IPS-18c (cell line): ENCODE data around the gene DCUN1D1.

Experiments used
- H3K4me3 ChIP-seq: 2 replicates; pipeline ENCODE4 v1.7.0; 2013; ENCODE audit warnings: low read depth, mild to moderate bottlenecking, low read length, moderate library complexity; ENCODE audit not compliant: insufficient read depth
- H3K9me3 ChIP-seq: one replicate; pipeline ENCODE4 v1.6.1; 2013; ENCODE audit warnings: mild to moderate bottlenecking, low read length, moderate library complexity; ENCODE audit not compliant: control insufficient read depth, insufficient read depth

DCUN1D1 gene

GRCh38 chr3:182914341-182914740, 66.0 kb downstream of the DCUN1D1 start:
- Histone ChIP-seq H3K4me3 (no peak overlapping the region), H3K9me3 (no peaks in the 10 kb centered on the region)

GRCh38 chr3:182913889-182914288, 66.4 kb downstream of the DCUN1D1 start:
- no peak overlapping the region for H3K4me3 ChIP-seq
- no peaks in the 10 kb centered on the region for H3K9me3 ChIP-seq

- H3K4me3 ChIP-seq = no peak overlapping the region
- H3K9me3 ChIP-seq = no peaks in the 10 kb centered on the region
Observed at GRCh38 chr3:182912474-182912873, 67.9 kb downstream of the DCUN1D1 start.

DNA sequence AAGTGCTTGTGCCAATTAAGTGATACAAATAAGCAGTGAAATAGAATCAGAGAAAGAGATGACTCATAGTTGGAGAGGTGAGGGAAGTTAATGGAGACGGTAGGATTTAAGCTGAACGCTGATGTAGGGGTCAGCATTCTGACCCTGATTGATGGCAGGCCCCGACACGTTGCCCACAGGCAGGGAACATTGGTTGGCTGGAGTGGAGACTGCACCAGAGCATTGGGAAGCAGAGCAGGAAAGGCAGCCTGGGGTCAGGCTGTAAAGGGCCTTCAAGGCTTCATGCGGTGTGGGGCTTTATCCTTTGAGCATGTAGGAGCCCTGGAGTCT, 68.6 kb downstream of the DCUN1D1 start:
- no peak overlapping the region for H3K4me3 ChIP-seq
- no peaks in the 10 kb centered on the region for H3K9me3 ChIP-seq

DNA sequence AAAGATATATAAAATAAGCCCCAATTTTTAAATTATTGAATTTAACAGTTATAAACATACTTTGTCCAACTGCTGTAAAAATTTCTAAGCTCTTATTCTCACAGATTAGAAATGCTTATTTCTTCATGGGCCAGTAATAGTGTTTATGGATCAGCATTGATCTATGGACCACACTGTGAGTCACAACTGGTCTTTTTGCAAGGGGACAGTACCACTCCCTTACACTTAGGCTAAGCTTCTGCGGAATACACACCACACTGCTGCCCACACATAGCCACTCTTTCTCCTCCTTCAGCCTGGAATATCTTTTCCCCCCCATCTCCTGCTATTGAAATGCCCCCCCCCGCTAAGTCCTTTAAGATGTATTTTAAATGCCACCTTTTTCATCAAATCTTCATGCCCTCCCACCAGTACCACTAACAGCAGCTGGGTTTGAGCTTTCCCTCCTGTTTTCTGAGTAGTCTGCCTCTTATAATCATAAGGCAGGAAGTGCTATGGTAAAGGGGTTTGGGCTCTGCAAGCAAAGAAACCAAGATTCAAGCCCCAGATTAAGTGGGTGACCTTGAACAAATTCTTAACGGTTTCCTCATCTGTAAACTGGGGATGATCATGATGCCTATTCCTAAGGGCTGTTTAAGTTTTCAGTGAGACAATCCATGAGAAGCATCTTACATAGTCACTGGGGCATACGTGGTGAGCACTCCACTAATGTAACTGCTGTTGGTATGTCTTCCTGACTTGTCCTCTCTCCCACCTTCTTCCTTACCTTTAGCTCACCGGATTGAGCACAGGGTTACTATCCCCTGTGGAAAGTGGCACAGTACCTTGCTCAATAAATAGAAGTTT, 69.2 kb downstream of the DCUN1D1 start:
- H3K4me3 ChIP-seq = no peak overlapping the region
- no peaks in the 10 kb centered on the region for H3K9me3 ChIP-seq

DNA sequence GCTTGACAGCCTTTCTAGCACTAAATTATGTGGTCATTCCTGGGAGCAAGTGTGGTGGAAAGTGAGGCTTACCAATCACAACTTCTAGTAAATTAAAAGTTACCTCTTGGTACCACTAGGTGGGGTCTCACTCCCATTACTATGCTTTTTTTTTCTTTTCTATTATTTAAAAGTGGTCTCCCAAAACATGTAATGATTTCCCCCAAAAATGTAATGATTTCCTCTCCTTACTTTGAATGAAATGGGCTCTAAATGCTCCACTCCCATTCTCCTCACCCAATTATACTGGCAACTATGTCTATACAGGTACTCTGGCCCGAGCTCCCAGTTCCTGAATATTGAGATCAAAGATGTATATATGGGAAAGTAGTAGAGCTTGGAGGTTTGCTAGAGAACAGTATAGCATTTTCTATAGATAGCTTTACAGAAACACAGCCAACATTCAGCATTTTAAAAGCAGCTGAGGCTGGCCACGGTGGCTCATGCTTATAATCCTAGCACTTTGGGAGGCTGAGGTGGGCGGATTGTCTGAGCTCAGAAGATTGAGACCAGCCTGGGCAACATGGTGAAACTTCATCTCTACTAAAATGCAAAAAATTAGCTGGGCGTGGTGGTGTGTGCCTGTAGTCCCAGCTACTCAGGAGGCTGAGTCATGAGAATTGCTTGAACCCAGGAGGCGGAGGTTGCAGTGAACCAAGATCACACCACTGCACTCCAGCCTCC, 70.9 kb downstream of the DCUN1D1 start:
- H3K4me3 ChIP-seq = no peak overlapping the region

DNA sequence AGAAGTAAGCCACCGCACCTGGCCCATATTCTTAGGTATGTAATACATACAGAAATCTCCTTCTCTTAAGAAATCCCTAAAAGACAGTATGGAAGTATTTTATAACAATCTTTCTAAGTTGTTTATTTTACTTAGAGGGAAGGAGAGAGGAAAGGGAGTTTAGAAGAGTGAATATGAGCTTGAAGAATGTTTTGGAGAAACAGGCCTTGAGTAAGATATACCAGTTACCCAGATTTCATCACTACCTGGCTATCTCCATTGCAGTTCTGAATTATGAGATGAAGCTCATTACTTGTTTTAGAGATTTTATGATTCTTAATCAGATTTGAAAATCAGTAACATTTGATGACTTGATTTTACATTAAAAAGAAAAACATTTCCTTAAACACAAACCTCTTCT, 71.9 kb downstream of the DCUN1D1 start:
- H3K4me3 ChIP-seq = no peak overlapping the region
- H3K9me3 ChIP-seq = no peaks in the 10 kb centered on the region

More for the DNA sequence above, 70.9 kb downstream of the DCUN1D1 start:
- H3K9me3 ChIP-seq = no peaks in the 10 kb centered on the region

DNA sequence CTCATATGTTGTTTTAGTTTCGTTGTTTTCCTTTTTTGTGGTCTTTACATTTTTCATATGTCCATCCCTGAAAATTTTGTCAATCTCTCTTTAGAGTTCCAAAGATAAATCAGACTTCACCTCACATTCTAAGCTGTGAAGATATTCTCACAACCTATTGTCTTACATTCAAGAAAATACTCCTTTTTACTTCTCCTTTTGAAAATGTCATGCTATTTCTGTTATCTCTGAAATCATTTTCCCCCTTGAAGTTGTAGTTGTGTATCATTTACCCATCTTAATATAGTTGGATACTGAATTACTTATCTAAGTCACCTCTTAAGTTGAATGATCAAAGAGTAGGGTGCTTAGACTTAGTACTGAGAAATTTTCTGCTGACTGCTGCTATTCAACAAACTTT, 74.3 kb downstream of the DCUN1D1 start:
- Histone ChIP-seq H3K9me3 (no peaks in the 10 kb centered on the region), H3K4me3 (no peak overlapping the region)

- no peak overlapping the region for H3K4me3 ChIP-seq
- no peaks in the 10 kb centered on the region for H3K9me3 ChIP-seq
Observed at GRCh38 chr3:182905623-182906022, 74.7 kb downstream of the DCUN1D1 start.

GRCh38 chr3:182904164-182904563, 76.2 kb downstream of the DCUN1D1 start:
- Histone ChIP-seq H3K4me3 (no peak overlapping the region), H3K9me3 (no peaks in the 10 kb centered on the region)

DNA sequence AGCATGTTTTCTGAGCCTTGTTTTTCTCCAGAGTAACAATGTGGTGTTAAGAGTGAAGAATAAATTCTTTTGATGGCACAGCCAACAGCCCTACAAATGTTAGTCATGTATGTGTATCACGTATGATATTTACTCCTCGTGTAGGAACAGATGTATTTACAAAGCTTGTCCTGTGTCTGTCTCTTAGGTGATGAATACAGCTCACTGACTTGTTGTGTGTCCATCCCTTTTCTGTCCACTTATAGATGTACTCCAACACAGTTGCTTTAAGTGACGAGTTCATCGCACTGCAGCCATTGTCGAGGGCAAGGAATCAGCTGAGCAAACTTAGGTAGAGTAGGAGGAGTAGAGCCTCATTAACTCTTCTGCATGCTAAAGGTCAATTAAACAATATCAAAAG, 78.1 kb downstream of the DCUN1D1 start:
- no peak overlapping the region for H3K4me3 ChIP-seq
- H3K9me3 ChIP-seq = no peaks in the 10 kb centered on the region

DNA sequence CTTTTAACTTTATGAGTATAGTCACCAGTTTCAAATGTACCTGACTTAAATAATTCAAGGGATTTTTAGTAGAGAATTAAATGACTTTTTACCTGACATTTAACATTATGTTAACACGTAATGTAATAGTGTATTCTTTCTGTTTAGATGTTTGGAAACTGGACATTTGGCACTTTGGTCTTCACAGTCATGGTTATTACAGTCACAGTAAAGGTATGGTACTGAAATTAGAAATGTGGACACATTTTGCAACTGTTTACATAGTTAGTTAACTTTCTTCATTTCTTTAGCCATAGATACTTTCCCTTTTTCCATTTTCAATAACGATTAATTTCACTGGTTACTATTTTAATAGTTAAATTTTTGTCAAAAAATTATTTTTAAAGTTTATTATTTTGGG, 83.8 kb downstream of the DCUN1D1 start:
- H3K4me3 ChIP-seq = no peak overlapping the region
- peaks cover 2% of the 10 kb centered on the region for H3K9me3 ChIP-seq

- Histone ChIP-seq H3K9me3 (peaks cover 2% of the 10 kb centered on the region), H3K4me3 (no peak overlapping the region)
Observed at GRCh38 chr3:182895513-182896112, 84.7 kb downstream of the DCUN1D1 start.

- H3K4me3 ChIP-seq = no peak overlapping the region
- peaks cover 2% of the 10 kb centered on the region for H3K9me3 ChIP-seq
Observed at GRCh38 chr3:182892226-182892625, 88.1 kb downstream of the DCUN1D1 start.

GRCh38 chr3:182891364-182891763, 89.0 kb downstream of the DCUN1D1 start:
- Histone ChIP-seq H3K4me3 (no peak overlapping the region), H3K9me3 (peaks cover 2% of the 10 kb centered on the region)

- Histone ChIP-seq H3K9me3 (peaks cover 2% of the 10 kb centered on the region), H3K4me3 (no peak overlapping the region)
Observed at GRCh38 chr3:182889948-182890629, 90.2 kb downstream of the DCUN1D1 start.
